Fibroblast of lung (primary cell): ENCODE measurements around the gene FAM236B. TPM values are rescaled to one million over a fixed set of nuclear protein-coding genes. Genes with fewer than 3 reads are reported as not detected.
"Not testable (repeated sequence)": the region's sequence is repeated elsewhere in the genome, so short reads cannot be mapped to it uniquely, and the experiment has no call there.

ENCODE experiments used
- DNase-seq, 2 donors: peaks; one replicate each; pipeline versions ENCODE4 v3.0.0 to v3.0.0-alpha.2; 2010; ENCODE audit warnings: low read depth in 2 of 2
- H2AFZ ChIP-seq: 2 replicates; pipeline ENCODE4 v1.5.1; 2012; ENCODE audit warnings: low read length, control low read depth, inconsistent platforms
- H3K27ac ChIP-seq: 2 replicates; pipeline ENCODE4 v1.5.1; 2011; ENCODE audit warnings: low read length, control low read depth; ENCODE audit not compliant: insufficient read depth
- H3K27me3 ChIP-seq: 2 replicates; pipeline ENCODE4 v1.5.1; 2011; ENCODE audit warnings: mild to moderate bottlenecking, low read length; ENCODE audit not compliant: control insufficient read depth, insufficient read depth
- H3K36me3 ChIP-seq: 2 replicates; pipeline ENCODE4 v1.5.1; 2011; ENCODE audit warnings: low read length; ENCODE audit not compliant: control insufficient read depth, insufficient read depth
- H3K4me1 ChIP-seq: 2 replicates; pipeline ENCODE4 v1.5.1; 2011; ENCODE audit warnings: low read length; ENCODE audit not compliant: control insufficient read depth, insufficient read depth; ENCODE audit errors: extremely low read depth
- H3K4me2 ChIP-seq: 2 replicates; pipeline ENCODE4 v1.5.1; 2011; ENCODE audit warnings: low read length, control low read depth; ENCODE audit not compliant: insufficient read depth; ENCODE audit errors: extremely low read depth
- H3K4me3 ChIP-seq, 4 experiments: fragments of 200-600 bp in 1 of 4; sonication (generic) in 1 of 4; replicated peaks in 1 of 4; 2 replicates each; pipeline ENCODE4 v1.5.1; 2011 to 2016; ENCODE audit warnings: low read length in 4 of 4, low read depth in 3 of 4, mild to moderate bottlenecking in 3 of 4, control low read depth in 2 of 4, inconsistent platforms in 1 of 4, mixed read lengths in 1 of 4; ENCODE audit not compliant: insufficient read depth in 1 of 4; ENCODE audit errors: control extremely low read depth in 1 of 4
- H3K79me2 ChIP-seq: 2 replicates; pipeline ENCODE4 v1.5.1; 2012; ENCODE audit warnings: mild to moderate bottlenecking, low read length, inconsistent platforms; ENCODE audit not compliant: control insufficient read depth, insufficient read depth
- H3K9ac ChIP-seq: 2 replicates; pipeline ENCODE4 v1.5.1; 2011; ENCODE audit warnings: mild to moderate bottlenecking, low read length, control low read depth; ENCODE audit not compliant: insufficient read depth
- H3K9me3 ChIP-seq: 2 replicates; pipeline ENCODE4 v1.5.1; 2012; ENCODE audit warnings: low read depth, low read length; ENCODE audit not compliant: control insufficient read depth, insufficient read depth
- H4K20me1 ChIP-seq: 2 replicates; pipeline ENCODE4 v1.5.1; 2011; ENCODE audit warnings: low read length; ENCODE audit not compliant: control insufficient read depth, insufficient read depth; ENCODE audit errors: extremely low read depth
- EZH2 ChIP-seq: IDR thresholded peaks from 2 replicates; pipeline ENCODE4 v1.5.1; 2012; ENCODE audit warnings: low read length, control low read depth, mild to moderate bottlenecking; ENCODE audit errors: missing control alignments
- polyA plus RNA-seq, 2 donors: library from polyadenylated mRNA; depleted of rRNA in 1 of 2; stranded (reverse) in 1 of 2; unstranded in 1 of 2; fragments of >200 nt; gene quantifications; 2 replicates each; pipeline ENCODE4 v1.2.1, GENCODE V29; 2011 to 2012; ENCODE audit warnings: missing spikeins in 1 of 2
- total RNA-seq: library from RNA; depleted of rRNA; stranded (reverse); fragments of >200 nt; gene quantifications from 2 replicates; pipeline ENCODE4 v1.2.1, GENCODE V29; 2014
- TF ChIP-seq, protein P1 (sequence below), 2 donors: IDR thresholded peaks in 1 of 2; conservative IDR thresholded peaks in 1 of 2; 1 replicate in 1 of 2; 2 replicates in 1 of 2; pipeline ENCODE4 v1.5.1; 2011 to 2012; ENCODE audit warnings: low read length in 2 of 2, control low read depth in 1 of 2, inconsistent platforms in 1 of 2, low read depth in 1 of 2, mild to moderate bottlenecking in 1 of 2

The FAM236B gene
- total and polyA plus RNA-seq, 2 donors (not counting 1 experiment from before 2014, with no cell fraction given), result not detected

GRCh38 chrX:72735561-72735960 lies 46.9 kb downstream of the FAM236B start:
- Histone ChIP-seq H3K4me1 (no peaks in the 10 kb centered on the region), H3K9ac (no peak overlapping the region), H4K20me1 (no peaks in the 10 kb centered on the region), H3K36me3 (no peaks in the 10 kb centered on the region), H3K4me2 (no peak overlapping the region), H3K4me3 (no peak overlapping the region), H3K27me3 (no peaks in the 10 kb centered on the region), H3K9me3 (no peaks in the 10 kb centered on the region), H3K79me2 (no peaks in the 10 kb centered on the region), H2AFZ (no peak overlapping the region), H3K27ac (no peak overlapping the region)
- peak; percentile 14 to 57 for DNase-seq
- no peak for TF ChIP-seq EZH2
- TF ChIP-seq, protein P1, sequence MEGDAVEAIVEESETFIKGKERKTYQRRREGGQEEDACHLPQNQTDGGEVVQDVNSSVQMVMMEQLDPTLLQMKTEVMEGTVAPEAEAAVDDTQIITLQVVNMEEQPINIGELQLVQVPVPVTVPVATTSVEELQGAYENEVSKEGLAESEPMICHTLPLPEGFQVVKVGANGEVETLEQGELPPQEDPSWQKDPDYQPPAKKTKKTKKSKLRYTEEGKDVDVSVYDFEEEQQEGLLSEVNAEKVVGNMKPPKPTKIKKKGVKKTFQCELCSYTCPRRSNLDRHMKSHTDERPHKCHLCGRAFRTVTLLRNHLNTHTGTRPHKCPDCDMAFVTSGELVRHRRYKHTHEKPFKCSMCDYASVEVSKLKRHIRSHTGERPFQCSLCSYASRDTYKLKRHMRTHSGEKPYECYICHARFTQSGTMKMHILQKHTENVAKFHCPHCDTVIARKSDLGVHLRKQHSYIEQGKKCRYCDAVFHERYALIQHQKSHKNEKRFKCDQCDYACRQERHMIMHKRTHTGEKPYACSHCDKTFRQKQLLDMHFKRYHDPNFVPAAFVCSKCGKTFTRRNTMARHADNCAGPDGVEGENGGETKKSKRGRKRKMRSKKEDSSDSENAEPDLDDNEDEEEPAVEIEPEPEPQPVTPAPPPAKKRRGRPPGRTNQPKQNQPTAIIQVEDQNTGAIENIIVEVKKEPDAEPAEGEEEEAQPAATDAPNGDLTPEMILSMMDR (conservative IDR thresholded peaks at IDR 0.05 in 1 of 2, IDR thresholded peaks at IDR 0.05 in 1 of 2; ENCODE audit: low read depth in 1 of 2, low read length in 2 of 2), result no peak

DNA sequence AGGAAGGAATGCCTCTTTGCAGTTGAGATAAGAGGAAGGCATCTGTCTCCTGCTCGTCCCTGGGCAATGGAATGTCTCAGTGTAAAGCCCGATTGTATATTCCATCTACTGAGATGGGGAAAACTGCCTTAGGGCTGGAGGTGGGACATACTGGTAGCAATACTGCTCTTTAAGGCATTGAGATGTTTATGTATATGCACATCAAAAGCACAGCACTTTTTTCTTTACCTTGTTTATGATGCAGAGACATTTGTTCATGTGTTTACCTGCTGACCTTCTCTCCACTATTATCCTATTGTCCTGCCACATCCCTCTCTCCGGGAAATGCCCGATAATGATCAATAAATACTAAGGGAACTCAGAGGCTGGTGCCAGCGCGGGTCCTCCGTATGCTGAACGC lies 48.8 kb downstream of the FAM236B start:
- not testable (repeated sequence) for H3K27ac ChIP-seq, H3K4me2 ChIP-seq, DNase-seq, H2AFZ ChIP-seq, H3K9me3 ChIP-seq, H4K20me1 ChIP-seq, H3K36me3 ChIP-seq, H3K79me2 ChIP-seq, H3K4me3 ChIP-seq, H3K4me1 ChIP-seq, H3K27me3 ChIP-seq, H3K9ac ChIP-seq

Other genes with a start within 250 kb of the FAM236B start
- gene HDAC8, start 209.8 kb downstream of the FAM236B start, total RNA-seq, result 22.3 and 25.9 TPM in 2 replicates
- 18.9 and 25.9 TPM in 2 replicates for gene HDAC8, start 209.8 kb downstream of the FAM236B start, polyA plus RNA-seq
- gene PHKA1, start 68.4 kb downstream of the FAM236B start, total RNA-seq, result 4.4 and 9.1 TPM in 2 replicates
- gene PHKA1, start 68.4 kb downstream of the FAM236B start, polyA plus RNA-seq, result 2.0 and 4.8 TPM in 2 replicates
- not detected in 2 replicates for gene DMRTC1B, start 5.8 kb downstream of the FAM236B start, total RNA-seq
- not detected in 2 replicates for gene DMRTC1B, start 5.8 kb downstream of the FAM236B start, polyA plus RNA-seq
- gene FAM236D, start 25.6 kb upstream of the FAM236B start, total RNA-seq, result not detected in 2 replicates
- not detected in 2 replicates for gene FAM236D, start 25.6 kb upstream of the FAM236B start, polyA plus RNA-seq
- gene FAM236C, start 130.0 kb upstream of the FAM236B start, total RNA-seq, result not detected in 2 replicates
- gene FAM236C, start 130.0 kb upstream of the FAM236B start, polyA plus RNA-seq, result not detected in 2 replicates
- gene FAM236A, start 155.5 kb upstream of the FAM236B start, total RNA-seq, result not detected in 2 replicates
- gene FAM236A, start 155.5 kb upstream of the FAM236B start, polyA plus RNA-seq, result not detected in 2 replicates
- not detected in 2 replicates for gene DMRTC1, start 161.2 kb upstream of the FAM236B start, total RNA-seq
- gene DMRTC1, start 161.2 kb upstream of the FAM236B start, polyA plus RNA-seq, result not detected in 2 replicates
- gene PABPC1L2B, start 220.3 kb upstream of the FAM236B start, total RNA-seq, result not detected in 2 replicates
- not detected in 2 replicates for gene PABPC1L2B, start 220.3 kb upstream of the FAM236B start, polyA plus RNA-seq